ENCODE results near the gene C1QTNF7.

Gene C1QTNF7

DNA sequence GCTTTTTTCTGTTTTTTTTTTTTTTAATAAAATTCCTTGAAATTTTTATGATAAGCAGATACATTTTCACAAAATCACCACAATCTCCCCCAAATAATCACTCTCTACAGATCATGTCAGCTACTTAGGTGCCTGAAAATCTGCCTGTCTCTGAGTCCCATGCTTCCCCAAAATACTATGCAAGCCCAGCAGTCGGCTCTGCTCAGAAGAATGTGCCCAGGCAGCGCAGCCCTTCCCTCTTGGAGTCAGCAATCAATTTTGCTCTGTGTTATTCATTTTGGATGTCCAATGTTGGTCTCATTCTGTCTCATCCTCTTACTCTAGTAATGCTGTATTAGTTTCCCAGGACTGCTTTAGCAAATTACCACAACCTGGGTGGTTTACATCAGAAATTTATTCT, 24.9 kb upstream of the C1QTNF7 start:
- Histone ChIP-seq H3K4ac (ENCODE audit: low read length) (no peak overlapping the region), H3K4me2 (ENCODE audit: insufficient read depth, low read length, poor library complexity, severe bottlenecking) (no peak overlapping the region), H2AFZ (ENCODE audit: low read length) (no peak overlapping the region), H3K36me3 (replicated peaks in 1 of 2; ENCODE audit: control insufficient read depth in 2 of 2, insufficient read depth in 2 of 2, low read length in 2 of 2) (no peaks in the 10 kb centered on the region), H3K18ac (ENCODE audit: low read length) (no peak overlapping the region), H3K9me3 (replicated peaks in 1 of 2; ENCODE audit: control insufficient read depth in 2 of 2, insufficient read depth in 1 of 2, low read depth in 1 of 2, low read length in 2 of 2) (no peaks in the 10 kb centered on the region), H3K14ac (ENCODE audit: low read length) (no peak overlapping the region), H2BK12ac (ENCODE audit: low read length) (no peak overlapping the region), H3K4me1 (ENCODE audit: control insufficient read depth in 2 of 2, insufficient read depth in 1 of 2, low read depth in 1 of 2, low read length in 2 of 2) (peaks cover 0 to 5% of the 10 kb centered on the region in 2 donors), H3K4me3 (ENCODE audit: low read length in 2 of 2) (no peak overlapping the region), H4K91ac (ENCODE audit: low read depth, low read length, poor library complexity) (no peak overlapping the region), H3K27ac (replicated peaks; ENCODE audit: low read length) (no peak overlapping the region), H3K27me3 (ENCODE audit: control insufficient read depth in 3 of 3, insufficient read depth in 3 of 3, low read depth in 1 of 3, low read length in 3 of 3) (no peaks in the 10 kb centered on the region), H3K79me1 (ENCODE audit: low read depth, low read length) (no peaks in the 10 kb centered on the region), H2BK15ac (ENCODE audit: low read length) (no peak overlapping the region), H3K9ac (ENCODE audit: low read depth, low read length, poor library complexity) (no peak overlapping the region), H2AK5ac (ENCODE audit: low read depth, low read length) (no peak overlapping the region), H3K23ac (ENCODE audit: low read depth, low read length, poor library complexity) (no peak overlapping the region), H2BK5ac (ENCODE audit: low read length) (no peak overlapping the region), H2BK120ac (ENCODE audit: low read depth, low read length) (no peak overlapping the region), H4K8ac (ENCODE audit: low read depth, low read length) (no peak overlapping the region)
- no CpG with 5 or more reads among the region's 2 CpGs for WGBS, 2 donors (ENCODE audit: extremely low coverage in 2 of 2, insufficient read length in 2 of 2, insufficient replicate concordance in 1 of 2)
- DNase-seq (ENCODE audit: low spot score): no peak

DNA sequence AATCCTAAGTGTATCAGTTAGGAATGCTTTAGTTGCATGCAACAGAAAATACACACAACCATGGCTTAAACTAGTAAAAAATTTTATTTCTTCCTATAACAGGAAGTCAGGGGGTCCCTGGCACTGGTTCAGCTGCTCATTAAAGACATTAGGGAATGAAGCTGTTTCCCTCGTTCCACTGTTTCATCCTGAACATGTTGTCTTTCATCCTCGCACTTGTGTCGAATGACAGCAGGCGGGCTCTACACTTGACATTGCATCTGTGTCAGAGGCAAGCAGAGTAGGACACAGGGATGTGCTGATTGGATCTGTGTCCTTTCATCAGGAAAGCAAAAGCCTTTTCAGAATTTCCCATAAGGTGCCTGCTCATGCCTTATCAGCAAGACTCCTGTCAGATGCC, 22.8 kb upstream of the C1QTNF7 start:
- no peak overlapping the region for H3K4ac ChIP-seq (ENCODE audit: low read length)
- H2BK120ac ChIP-seq (ENCODE audit: low read depth, low read length): no peak overlapping the region
- H2BK12ac ChIP-seq (ENCODE audit: low read length): no peak overlapping the region
- no peaks in the 10 kb centered on the region for H3K27me3 ChIP-seq (ENCODE audit: control insufficient read depth in 3 of 3, insufficient read depth in 3 of 3, low read depth in 1 of 3, low read length in 3 of 3)
- no peak overlapping the region for H3K4me2 ChIP-seq (ENCODE audit: insufficient read depth, low read length, poor library complexity, severe bottlenecking)
- H3K18ac ChIP-seq (ENCODE audit: low read length): no peak overlapping the region
- no peak overlapping the region for H3K14ac ChIP-seq (ENCODE audit: low read length)
- no peak overlapping the region for H3K4me3 ChIP-seq (ENCODE audit: low read length in 2 of 2)
- H3K23ac ChIP-seq (ENCODE audit: low read depth, low read length, poor library complexity): no peak overlapping the region
- H3K27ac ChIP-seq (replicated peaks; ENCODE audit: low read length): no peak overlapping the region
- peaks cover 0 to 5% of the 10 kb centered on the region in 2 donors for H3K4me1 ChIP-seq (ENCODE audit: control insufficient read depth in 2 of 2, insufficient read depth in 1 of 2, low read depth in 1 of 2, low read length in 2 of 2)
- H2AFZ ChIP-seq (ENCODE audit: low read length): no peak overlapping the region
- no peak overlapping the region for H2BK5ac ChIP-seq (ENCODE audit: low read length)
- H2AK5ac ChIP-seq (ENCODE audit: low read depth, low read length): no peak overlapping the region
- no peaks in the 10 kb centered on the region for H3K9me3 ChIP-seq (replicated peaks in 1 of 2; ENCODE audit: control insufficient read depth in 2 of 2, insufficient read depth in 1 of 2, low read depth in 1 of 2, low read length in 2 of 2)
- DNase-seq (ENCODE audit: low spot score): no peak
- no CpG with 5 or more reads among the region's 4 CpGs for WGBS, 2 donors (ENCODE audit: extremely low coverage in 2 of 2, insufficient read length in 2 of 2, insufficient replicate concordance in 1 of 2)
- no peaks in the 10 kb centered on the region for H3K79me1 ChIP-seq (ENCODE audit: low read depth, low read length)
- H4K8ac ChIP-seq (ENCODE audit: low read depth, low read length): no peak overlapping the region
- H3K36me3 ChIP-seq (replicated peaks in 1 of 2; ENCODE audit: control insufficient read depth in 2 of 2, insufficient read depth in 2 of 2, low read length in 2 of 2): no peaks in the 10 kb centered on the region
- H3K9ac ChIP-seq (ENCODE audit: low read depth, low read length, poor library complexity): no peak overlapping the region
- no peak overlapping the region for H2BK15ac ChIP-seq (ENCODE audit: low read length)
- no peak overlapping the region for H4K91ac ChIP-seq (ENCODE audit: low read depth, low read length, poor library complexity)

DNA sequence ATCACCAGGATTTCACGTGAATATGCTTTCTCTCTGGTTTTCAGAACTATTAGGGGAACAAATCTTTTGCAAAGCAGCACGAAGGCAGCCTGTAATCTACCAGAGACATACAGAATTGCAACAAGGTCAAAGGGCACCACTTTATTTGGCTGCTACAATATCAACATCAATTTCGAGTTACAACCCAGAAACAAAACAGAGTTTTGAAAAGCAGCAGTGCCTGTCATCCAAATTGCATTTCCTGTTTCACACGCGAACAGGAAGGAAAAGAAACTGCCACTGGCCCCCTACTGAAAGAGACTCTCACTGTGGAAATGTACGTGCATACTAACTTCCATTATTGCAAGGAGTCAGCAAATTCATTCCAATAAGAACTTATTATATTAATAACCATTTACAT, 17.1 kb upstream of the C1QTNF7 start:
- H2BK15ac ChIP-seq (ENCODE audit: low read length): no peak overlapping the region
- DNase-seq (ENCODE audit: low spot score): no peak
- no peak overlapping the region for H3K4me2 ChIP-seq (ENCODE audit: insufficient read depth, low read length, poor library complexity, severe bottlenecking)
- no peaks in the 10 kb centered on the region for H3K4me1 ChIP-seq (ENCODE audit: control insufficient read depth in 2 of 2, insufficient read depth in 1 of 2, low read depth in 1 of 2, low read length in 2 of 2)
- no peak overlapping the region for H2BK120ac ChIP-seq (ENCODE audit: low read depth, low read length)
- H3K23ac ChIP-seq (ENCODE audit: low read depth, low read length, poor library complexity): no peak overlapping the region
- H3K18ac ChIP-seq (ENCODE audit: low read length): no peak overlapping the region
- no peaks in the 10 kb centered on the region for H3K9me3 ChIP-seq (replicated peaks in 1 of 2; ENCODE audit: control insufficient read depth in 2 of 2, insufficient read depth in 1 of 2, low read depth in 1 of 2, low read length in 2 of 2)
- H3K14ac ChIP-seq (ENCODE audit: low read length): no peak overlapping the region
- no peaks in the 10 kb centered on the region for H3K27me3 ChIP-seq (ENCODE audit: control insufficient read depth in 3 of 3, insufficient read depth in 3 of 3, low read depth in 1 of 3, low read length in 3 of 3)
- no peaks in the 10 kb centered on the region for H3K79me1 ChIP-seq (ENCODE audit: low read depth, low read length)
- no peak overlapping the region for H2AFZ ChIP-seq (ENCODE audit: low read length)
- no peak overlapping the region for H4K91ac ChIP-seq (ENCODE audit: low read depth, low read length, poor library complexity)
- H3K4ac ChIP-seq (ENCODE audit: low read length): no peak overlapping the region
- H2BK5ac ChIP-seq (ENCODE audit: low read length): no peak overlapping the region
- H3K9ac ChIP-seq (ENCODE audit: low read depth, low read length, poor library complexity): no peak overlapping the region
- no peak overlapping the region for H3K4me3 ChIP-seq (ENCODE audit: low read length in 2 of 2)
- H2AK5ac ChIP-seq (ENCODE audit: low read depth, low read length): no peak overlapping the region
- no peak overlapping the region for H3K27ac ChIP-seq (replicated peaks; ENCODE audit: low read length)
- no peak overlapping the region for H4K8ac ChIP-seq (ENCODE audit: low read depth, low read length)
- no peaks in the 10 kb centered on the region for H3K36me3 ChIP-seq (replicated peaks in 1 of 2; ENCODE audit: control insufficient read depth in 2 of 2, insufficient read depth in 2 of 2, low read length in 2 of 2)
- H2BK12ac ChIP-seq (ENCODE audit: low read length): no peak overlapping the region
- no CpG with 5 or more reads among the region's 6 CpGs for WGBS, 2 donors (ENCODE audit: extremely low coverage in 2 of 2, insufficient read length in 2 of 2, insufficient replicate concordance in 1 of 2)

DNA sequence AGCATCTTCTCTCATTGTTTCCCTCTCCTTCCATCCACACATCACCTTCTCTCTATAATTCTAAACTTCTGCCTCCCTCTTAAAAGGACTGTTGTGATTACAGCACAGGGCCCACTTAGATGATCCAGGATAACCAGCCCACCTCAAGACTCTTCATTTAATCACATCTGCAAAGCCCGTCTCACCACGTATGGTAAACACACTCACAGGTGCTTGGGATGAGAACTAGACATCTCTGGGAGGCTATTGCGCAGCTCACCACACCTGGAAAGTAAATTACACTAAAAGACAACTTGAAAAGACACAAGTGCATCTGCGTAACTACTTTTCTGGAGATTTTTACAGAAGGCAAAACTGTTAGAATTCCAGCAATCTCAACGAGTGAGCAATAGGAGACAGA, 15.4 kb upstream of the C1QTNF7 start:
- H3K79me1 ChIP-seq (ENCODE audit: low read depth, low read length): no peaks in the 10 kb centered on the region
- no peak overlapping the region for H2AK5ac ChIP-seq (ENCODE audit: low read depth, low read length)
- no peak overlapping the region for H2BK12ac ChIP-seq (ENCODE audit: low read length)
- H3K36me3 ChIP-seq (replicated peaks in 1 of 2; ENCODE audit: control insufficient read depth in 2 of 2, insufficient read depth in 2 of 2, low read length in 2 of 2): no peaks in the 10 kb centered on the region
- no peak overlapping the region for H3K18ac ChIP-seq (ENCODE audit: low read length)
- peaks cover 0 to 4% of the 10 kb centered on the region in 2 donors for H3K4me1 ChIP-seq (ENCODE audit: control insufficient read depth in 2 of 2, insufficient read depth in 1 of 2, low read depth in 1 of 2, low read length in 2 of 2)
- no peak overlapping the region for H2BK15ac ChIP-seq (ENCODE audit: low read length)
- H2AFZ ChIP-seq (ENCODE audit: low read length): no peak overlapping the region
- H3K9ac ChIP-seq (ENCODE audit: low read depth, low read length, poor library complexity): no peak overlapping the region
- H3K4ac ChIP-seq (ENCODE audit: low read length): no peak overlapping the region
- H4K91ac ChIP-seq (ENCODE audit: low read depth, low read length, poor library complexity): no peak overlapping the region
- H3K4me3 ChIP-seq (ENCODE audit: low read length in 2 of 2): no peak overlapping the region
- DNase-seq (ENCODE audit: low spot score): no peak
- WGBS, 2 donors (ENCODE audit: extremely low coverage in 2 of 2, insufficient read length in 2 of 2, insufficient replicate concordance in 1 of 2): no CpG with 5 or more reads among the region's 5 CpGs
- H2BK120ac ChIP-seq (ENCODE audit: low read depth, low read length): no peak overlapping the region
- no peak overlapping the region for H3K23ac ChIP-seq (ENCODE audit: low read depth, low read length, poor library complexity)
- H3K9me3 ChIP-seq (replicated peaks in 1 of 2; ENCODE audit: control insufficient read depth in 2 of 2, insufficient read depth in 1 of 2, low read depth in 1 of 2, low read length in 2 of 2): no peaks in the 10 kb centered on the region
- no peak overlapping the region for H3K4me2 ChIP-seq (ENCODE audit: insufficient read depth, low read length, poor library complexity, severe bottlenecking)
- H4K8ac ChIP-seq (ENCODE audit: low read depth, low read length): no peak overlapping the region
- no peak overlapping the region for H2BK5ac ChIP-seq (ENCODE audit: low read length)
- no peak overlapping the region for H3K27ac ChIP-seq (replicated peaks; ENCODE audit: low read length)
- H3K14ac ChIP-seq (ENCODE audit: low read length): no peak overlapping the region
- H3K27me3 ChIP-seq (ENCODE audit: control insufficient read depth in 3 of 3, insufficient read depth in 3 of 3, low read depth in 1 of 3, low read length in 3 of 3): no peaks in the 10 kb centered on the region
